Measurements from ENCODE around the gene RIMOC1.
A peak's percentile ranks its signal among the peaks of the same experiment; 100 is the strongest.

Gene RIMOC1, protein sequence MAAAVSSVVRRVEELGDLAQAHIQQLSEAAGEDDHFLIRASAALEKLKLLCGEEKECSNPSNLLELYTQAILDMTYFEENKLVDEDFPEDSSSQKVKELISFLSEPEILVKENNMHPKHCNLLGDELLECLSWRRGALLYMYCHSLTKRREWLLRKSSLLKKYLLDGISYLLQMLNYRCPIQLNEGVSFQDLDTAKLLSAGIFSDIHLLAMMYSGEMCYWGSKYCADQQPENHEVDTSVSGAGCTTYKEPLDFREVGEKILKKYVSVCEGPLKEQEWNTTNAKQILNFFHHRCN

DNA sequence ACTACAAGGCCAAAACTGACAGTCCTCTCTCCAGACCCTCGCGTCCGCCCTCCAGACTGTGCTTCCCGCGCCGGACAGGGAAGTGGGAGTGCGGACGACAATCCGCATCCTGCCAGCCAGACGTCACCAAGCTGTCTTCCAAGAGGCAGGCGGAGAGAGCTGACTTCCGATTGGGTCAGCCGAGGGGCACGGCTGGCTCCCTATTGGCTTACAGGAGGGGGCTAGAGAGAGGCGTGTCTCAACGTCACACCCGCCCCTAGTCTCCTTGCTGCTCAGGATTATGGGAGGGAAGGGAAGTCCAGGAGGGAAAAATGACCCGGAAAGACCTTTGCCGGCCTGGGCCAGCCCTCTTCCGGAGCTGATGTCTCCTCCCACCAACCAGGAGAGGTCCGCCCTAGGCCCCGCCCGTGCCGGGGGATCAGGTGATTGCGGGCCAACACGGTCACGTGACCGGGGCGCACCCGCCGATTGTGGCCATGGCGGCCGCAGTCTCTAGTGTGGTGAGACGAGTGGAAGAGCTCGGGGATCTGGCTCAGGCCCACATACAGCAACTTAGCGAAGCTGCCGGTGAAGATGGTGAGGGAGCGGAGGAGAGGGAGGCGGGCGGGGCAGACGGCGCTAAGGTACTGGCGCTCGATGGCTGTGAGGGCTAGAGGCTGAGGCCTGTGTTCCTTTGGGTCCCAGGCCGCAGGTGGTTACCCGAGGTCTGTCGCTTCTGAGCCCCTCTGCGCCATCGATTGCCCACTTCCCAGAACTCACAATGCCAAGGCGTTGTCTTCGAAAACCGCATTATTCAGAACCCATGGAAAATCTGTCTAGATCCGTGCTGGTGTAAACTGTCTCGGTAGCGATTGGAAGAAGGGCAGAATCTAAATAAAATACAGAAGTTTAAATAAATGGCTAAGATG is at the start of gene RIMOC1:
TSS of gene RIMOC1 (plus strand) at position 453 of the 908 bp plus-strand sequence. CDS start at position 477, 24 bp downstream.
- DNase-seq (ENCODE audit: low spot score) = peak; percentile 94

DNA sequence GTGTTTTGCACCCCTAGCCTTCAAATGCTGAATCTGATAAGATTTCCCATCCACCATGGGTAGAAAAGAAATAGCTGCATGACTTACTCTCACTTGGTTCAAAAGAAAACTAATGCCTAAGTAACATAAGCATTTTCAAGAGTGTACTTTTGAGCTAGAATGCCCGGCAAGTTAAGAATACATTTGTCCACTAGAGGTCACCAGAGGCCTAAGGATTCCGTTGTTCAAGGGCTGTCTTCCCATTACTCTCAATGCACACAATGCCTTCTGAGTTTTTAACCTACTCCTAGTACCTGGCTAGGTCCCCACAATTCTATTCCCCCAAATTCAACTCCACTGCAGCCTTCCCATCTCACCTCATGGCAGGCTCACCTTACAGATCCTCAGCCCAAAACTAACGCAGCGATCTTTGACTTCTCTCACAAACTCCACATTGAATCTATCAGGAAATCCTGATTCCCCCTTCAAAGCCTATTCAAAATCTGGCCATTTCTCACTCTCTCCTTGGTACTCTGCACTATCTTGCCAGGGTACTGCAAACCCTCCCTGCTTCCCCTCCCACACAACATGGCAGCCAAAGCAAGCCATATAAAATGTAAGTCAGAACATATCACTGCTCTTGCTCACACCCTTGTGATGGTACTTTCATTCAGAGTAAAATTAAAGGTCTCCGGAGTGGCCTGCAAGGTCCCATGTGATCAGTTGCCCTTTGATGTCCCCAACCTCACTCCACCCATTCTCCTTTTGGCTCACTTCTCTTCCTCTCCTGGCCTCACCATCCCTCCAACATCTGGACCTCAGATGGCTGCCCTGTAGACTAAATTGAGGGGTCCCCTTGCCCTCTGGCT is 47.3 kb upstream of the RIMOC1 start:
- DNase-seq (ENCODE audit: low spot score) = peak; percentile 77

DNA sequence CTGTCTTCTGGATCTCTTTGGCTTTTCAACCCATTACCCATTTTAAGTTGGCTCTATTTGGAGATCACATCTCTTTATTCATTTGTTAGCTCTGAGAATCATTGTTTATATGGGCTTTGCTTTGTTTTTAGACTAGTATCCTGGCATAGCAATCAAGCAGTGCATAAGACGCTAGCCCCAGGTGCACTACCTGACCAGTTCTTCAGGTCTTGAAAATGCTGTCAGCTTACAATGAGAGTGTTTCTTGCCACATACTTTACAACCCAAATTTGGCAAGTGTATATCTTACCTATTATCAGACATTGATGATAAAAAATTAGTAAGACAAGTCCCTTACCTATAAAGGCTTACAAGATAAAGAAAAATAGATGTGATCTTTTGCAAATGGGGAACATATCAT is 46.2 kb upstream of the RIMOC1 start:
- DNase-seq (ENCODE audit: low spot score) = no peak

DNA sequence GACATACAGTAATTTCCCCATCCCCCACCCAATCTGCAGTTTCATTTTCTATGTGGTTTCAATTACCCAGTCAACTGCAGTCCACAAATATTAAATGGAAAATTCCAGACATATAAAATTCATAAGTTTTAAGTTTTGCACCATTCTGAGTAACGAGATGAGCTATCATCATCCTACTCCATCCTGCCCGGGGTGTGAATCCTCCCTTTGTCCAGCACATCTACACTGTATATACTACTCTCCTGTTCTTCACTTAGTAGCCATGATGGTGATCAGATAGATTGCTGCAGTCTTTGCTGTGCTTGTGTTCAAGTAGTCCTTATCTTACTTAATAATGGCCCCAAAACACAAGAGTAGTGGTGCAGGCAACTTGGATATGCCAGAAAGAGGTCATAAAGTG is 45.3 kb upstream of the RIMOC1 start:
- no peak for DNase-seq (ENCODE audit: low spot score)

DNA sequence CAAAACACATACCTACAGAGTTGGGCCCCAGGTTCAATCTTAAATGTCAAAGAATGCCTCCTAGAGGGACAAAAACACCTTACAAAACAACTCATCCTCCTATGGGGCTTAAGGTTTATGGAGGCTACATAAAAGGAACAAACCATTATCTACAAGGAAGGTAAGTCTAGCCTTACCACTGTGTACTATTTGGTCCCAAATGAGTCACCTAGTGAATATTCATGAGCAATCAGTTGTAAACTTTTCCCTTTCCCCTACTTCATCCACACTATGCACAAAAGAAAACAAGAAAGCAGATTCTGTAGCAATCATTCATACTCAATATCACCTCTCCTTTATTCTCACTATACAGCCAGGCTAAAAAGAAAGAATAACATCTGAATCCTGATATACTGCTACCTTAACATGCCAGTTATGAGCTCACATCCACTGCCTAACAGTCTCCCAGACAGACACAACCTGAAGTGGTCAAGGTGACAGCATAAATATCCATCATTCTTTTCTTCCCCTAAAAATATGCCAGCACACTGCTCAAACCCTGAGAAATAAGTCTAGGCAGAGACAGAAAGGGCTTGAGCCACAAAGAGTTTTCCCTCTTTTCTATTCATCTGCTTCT is 40.2 kb upstream of the RIMOC1 start:
- no peak for DNase-seq (ENCODE audit: low spot score)

DNA sequence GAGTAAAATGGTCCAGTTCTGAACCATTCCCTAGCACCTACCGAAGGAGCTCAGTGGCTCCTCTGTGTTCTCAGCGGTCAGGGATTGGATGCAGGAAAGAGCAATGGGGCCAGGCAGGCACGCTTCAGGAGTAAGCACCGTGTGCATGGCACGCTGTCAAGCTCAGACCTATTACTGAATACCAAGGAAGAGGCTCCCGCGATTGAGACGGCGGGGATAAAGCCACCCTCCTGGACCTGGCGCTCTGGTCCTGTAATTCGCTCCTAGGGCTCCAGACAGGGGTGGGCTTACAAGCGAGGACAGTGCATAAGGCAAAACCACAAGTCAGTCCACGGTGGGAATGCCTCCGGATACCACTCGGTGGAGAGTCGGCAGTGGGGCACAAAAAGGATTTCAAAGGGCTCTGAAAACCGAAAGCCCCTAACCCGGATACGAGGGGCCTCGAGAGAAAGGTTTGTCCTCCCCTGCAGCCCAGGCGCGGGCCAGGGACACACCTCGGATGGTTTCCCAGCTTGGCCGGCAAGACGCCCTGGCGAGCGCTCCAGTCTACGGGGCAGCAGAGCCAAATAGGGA is 34.9 kb upstream of the RIMOC1 start:
- DNase-seq (ENCODE audit: low spot score) = peak; percentile 44

DNA sequence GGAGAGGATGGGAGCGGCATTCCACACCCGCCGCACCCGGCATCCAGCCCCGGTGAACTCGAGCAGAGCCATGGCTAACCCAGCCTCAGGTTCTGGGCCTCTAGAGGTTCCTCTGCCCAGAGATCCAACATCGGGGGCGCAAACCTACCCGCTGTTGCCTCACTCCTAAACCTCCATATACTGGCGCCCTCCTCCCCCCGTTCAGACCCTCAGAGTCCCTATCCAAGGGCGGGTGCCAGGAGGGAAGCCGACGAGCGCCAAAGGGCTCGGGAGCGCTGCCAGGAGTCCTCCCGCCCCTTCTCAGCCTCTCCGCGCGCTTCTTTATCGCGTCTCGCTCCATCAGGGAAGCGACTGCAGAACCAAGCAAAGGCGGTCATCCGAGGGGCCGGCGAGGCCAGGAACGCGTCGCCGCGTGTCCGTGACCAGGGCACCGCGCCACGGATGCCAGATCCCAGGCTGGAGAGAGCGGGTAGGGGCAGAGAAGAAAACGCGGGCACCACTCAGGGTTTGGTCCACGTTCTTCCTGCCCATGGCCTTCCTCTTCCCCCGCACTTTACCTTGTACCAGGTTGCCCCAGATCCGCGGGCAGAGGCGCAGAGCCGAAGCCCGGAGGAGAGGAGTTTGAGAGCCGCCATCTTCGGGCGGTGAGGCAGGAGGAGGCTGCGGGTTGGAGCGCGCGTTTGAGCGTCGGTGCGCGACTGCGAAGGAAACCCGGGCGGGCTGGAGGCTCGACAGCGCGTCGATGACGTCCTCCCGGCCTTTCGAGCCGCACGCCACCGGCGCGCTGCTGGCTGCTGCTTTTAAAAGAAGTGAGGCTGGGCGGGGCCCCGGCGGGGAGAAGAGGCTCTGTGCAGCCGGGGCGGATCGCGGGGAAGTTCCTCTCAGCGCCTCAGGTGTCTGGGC is 34.2 kb upstream of the RIMOC1 start, which contains the start of gene OXCT1:
TSS of gene OXCT1 (minus strand) at position 702 of the 903 bp plus-strand sequence. CDS start at position 635, 67 bp downstream.
- peak; percentile 87 for DNase-seq (ENCODE audit: low spot score)

DNA sequence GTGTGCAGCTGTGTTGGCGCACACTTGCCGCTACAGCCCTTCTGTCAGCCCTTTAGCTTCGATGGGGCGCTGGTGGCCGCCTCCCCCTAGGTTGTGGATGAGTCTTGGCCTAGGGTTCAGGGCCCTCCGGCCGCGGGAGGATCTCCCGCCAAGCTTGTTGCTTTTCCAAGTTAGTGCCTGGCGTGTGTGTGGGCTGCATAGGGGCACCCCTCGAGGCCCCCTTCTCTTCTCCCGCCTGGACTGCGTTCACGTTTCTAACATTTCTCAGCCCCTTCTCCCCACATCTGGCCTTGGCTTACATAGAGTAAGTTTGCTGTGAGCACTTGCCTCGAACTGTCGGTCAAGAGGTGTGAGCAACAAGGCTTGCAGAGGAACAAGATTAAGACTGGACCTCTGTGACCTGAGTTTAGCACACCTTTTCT is 33.5 kb upstream of the RIMOC1 start:
- no peak for DNase-seq (ENCODE audit: low spot score)

DNA sequence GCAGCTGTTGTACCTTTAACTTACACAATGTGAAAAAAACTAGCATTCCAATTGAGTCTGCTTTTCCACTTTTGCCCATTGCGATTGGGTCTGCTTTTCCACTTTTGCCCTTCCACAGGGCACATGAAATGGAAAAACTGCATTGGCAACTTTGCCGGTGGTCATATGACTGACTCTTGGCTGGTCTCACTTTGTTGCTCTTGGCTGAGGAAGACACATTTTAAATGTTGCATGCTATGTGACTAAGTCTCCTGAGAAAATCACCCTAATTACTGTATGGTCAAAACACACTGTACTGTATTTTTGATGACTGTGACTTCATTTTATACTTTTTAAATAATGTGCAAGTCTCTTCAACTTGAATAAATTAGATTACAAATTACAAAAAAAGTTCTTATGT is 32.3 kb upstream of the RIMOC1 start:
- peak; percentile 8 for DNase-seq (ENCODE audit: low spot score)

DNA sequence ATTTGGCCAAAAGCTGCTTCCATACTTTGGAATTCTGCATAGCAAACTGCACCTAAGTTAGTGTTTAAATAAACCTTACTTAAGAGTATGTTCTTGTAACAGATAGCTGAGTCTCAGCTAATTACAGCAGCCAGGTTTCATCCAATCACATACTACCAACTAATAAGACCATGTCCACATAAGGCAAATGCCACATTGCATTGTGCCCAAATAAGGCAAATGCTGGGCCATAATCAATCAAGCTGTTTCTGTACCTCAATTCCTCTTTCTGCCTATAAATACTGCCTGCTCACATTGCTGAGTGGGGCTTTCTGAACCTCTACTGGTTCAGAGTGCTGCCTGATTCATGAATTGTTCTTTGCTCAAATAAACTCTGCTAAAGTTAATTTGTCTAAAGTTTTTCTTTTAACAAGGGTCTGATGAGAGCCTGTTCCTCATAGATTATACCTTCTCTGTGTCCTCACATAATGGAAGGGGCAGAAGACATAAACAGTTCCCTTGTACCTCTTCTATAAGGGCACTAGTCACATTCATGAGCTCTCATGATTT is 29.6 kb upstream of the RIMOC1 start:
- no peak for DNase-seq (ENCODE audit: low spot score)

DNA sequence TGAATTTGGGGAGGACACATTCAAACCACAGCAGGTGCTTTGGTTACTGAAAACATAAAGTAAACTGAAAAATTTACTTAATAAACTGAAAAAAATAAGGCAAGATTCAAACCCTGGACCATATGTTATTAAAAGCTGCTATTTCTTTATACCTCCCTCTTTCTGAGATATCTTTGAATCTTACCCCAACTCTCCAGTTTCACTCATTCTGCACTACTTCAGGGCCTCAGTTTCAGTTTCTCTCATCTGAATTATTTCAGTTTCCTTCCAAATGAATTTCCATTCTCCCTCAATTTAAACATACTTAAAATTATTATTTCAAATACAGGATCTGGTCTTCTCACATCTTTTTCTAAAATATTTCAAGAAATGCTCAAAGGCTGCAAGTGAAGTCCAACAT is 29.0 kb upstream of the RIMOC1 start:
- no peak for DNase-seq (ENCODE audit: low spot score)

DNA sequence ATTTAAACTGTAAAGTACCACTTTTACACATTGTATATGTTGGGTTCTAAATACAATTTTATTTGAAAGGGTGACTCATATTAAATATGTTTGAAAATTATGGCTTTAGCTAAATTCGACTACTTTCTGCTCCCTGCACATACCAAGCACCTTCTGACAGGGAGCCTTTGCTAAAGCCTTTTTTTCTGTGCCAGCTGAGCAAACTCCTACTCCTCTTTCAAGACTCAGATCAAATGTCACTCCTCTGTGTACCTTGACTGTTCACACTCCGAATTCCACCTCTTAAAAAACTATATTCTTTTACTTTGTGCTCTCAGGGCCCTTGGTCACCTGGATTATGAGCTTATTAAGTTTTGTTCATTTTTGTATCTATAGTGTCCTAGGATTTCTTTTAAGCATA is 27.5 kb upstream of the RIMOC1 start:
- DNase-seq (ENCODE audit: low spot score) = no peak

DNA sequence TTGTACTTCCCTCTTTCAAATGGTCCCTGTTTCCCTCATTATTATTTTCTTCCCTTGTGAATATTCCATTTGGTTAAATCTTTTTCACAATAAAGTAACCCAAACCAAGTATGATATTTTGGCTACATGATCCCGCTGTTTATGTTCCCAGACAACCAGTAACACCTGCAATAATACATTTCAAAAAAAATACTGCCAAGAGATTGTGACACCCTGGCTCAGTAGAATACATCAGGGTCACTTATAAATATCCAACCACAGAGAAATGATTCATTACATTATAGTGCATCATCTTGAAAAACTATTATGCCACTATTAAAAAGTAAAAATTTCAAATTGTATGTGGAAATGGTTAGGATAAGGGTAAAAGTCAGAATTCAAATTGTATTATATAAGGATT is 26.7 kb upstream of the RIMOC1 start:
- DNase-seq (ENCODE audit: low spot score) = no peak

DNA sequence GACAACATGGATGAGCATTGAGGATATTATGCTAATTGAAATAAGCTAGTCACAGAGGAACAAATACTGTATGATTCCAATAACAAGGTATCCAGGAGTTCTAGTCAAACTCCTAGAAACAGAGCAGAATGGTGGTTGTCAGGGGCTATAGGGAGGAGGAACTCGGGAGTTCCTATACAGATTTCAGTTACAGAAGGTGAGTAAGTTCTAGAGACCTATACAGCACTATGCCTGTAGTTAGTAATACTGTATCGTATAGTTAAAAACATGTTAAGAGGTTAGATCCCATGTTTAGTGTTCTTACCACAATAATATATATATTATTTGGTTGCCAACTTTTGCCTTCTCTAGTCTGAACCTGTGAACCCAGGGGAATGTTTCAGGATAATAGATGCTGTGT is 26.0 kb upstream of the RIMOC1 start:
- no peak for DNase-seq (ENCODE audit: low spot score)

DNA sequence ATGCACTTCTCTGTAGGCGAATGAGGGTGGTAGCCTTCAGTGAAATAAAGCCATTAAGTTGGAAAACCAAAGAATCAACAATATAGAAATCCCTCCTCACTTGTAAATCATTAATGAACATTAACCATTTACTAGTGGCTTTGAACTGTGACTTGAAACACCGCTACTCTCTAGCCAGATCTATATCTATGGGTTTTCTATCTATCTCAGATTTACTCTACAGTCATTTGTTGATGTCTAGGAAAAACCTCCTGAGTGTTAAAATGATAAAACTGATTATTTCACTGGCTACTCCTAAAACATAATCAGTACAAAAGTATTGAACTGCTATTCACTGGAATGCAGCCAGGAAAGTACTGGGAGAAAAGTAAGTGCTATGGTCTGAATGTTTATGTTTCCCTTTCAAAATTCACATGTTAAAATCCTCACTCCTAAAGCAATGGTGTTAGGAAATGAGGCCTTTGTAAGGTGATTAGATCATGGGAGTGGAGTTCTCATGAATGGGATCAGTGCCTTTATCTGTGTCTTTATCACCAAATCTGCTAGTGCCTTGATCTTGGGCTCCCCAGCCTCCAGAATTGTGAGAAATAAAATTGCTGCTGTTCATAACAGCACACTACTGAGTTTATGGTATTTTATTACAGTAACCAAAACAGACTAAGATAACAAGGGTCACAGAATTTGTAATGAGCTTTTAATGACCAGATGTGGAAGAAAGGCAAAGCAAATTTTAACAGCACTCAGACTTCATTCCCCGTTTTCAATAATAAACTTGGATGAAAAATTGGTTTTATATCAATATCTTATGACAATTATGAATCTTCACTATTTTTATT is 25.3 kb upstream of the RIMOC1 start:
- DNase-seq (ENCODE audit: low spot score) = no peak

DNA sequence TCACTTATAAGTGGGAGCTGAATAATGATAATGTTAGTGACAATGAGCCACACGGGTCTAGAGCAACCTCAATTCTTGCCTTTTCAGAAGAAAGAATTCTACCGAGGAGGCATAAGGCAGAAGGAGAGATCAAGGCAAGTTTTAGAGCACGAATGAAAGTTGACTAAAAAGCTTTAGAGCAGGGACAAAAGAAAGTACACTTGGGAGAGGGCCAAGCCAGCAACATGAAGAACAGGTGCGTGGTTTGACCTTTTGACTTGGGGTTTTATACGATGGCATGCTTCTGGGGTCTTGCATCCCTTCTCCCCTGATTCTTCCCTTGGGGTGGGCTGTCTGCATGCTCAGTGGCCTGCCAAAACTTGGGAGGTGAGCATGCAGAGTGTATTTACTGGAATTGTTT is 21.4 kb upstream of the RIMOC1 start:
- DNase-seq (ENCODE audit: low spot score) = no peak

DNA sequence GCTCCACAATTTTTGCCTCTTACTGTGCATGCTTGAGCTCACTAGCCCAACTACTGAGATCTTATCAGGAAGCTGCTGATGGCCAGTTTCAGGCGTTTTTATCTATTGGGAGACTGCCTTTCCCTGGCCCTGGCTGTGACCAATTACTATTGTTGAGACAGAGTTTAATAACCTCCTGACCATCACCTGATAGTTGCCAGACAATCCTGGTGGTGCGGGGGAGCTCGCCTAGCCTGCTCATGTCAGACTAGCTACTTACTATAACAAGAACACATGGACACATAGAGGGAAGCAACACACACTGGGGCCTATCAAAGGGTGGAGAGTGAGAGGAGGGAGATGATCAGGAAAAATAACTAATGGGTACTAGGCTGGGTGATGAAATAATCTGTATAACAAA is 20.9 kb upstream of the RIMOC1 start:
- no peak for DNase-seq (ENCODE audit: low spot score)

DNA sequence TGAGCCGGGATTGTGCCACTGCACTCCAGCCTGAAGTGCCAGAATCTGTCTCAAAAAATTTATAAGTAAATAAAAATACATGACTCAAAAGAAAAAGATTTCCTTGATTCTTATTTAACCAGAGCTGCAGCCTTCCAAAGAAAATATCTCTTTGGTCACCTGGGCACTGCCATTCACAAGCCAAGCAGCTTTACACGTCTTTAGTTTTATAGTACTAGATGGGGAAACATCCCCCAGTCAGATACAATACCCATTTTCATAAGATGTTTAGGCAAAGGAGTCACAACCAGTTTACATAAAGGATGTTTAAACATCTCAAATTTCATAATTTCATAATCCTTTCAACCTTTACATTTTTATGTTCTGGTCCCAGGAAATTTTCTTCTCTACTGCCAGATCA is 20.2 kb upstream of the RIMOC1 start:
- no peak for DNase-seq (ENCODE audit: low spot score)

DNA sequence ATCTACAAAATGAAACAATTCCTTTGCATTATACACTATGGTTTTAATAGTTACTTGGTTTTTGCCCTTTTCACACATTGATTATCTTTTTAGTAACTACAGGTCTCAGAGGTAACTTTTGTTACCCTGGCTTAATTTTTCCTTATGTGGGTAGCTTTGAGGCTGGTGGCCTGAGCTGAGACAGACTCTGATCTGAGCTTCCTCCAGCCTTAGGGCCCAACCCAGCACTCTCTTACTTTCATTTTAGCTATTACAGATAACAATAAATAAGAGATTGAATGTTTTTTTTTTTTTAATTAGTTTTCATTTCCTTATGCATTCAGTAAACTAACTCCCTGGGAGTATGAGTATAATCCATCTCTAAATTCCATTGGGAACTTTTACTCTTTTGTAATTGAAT is 18.9 kb upstream of the RIMOC1 start:
- DNase-seq (ENCODE audit: low spot score) = no peak

Measured in iPS-NIHi11 (cell line).